T-helper 1 cell treated with Interleukin-12 subunit alpha and Interleukin-12 subunit beta and Interleukin-4 antibody, amounts not matched to agents 30 ng/mL and 1 ng/mL, for 36 hours (primary cell): ENCODE measurements around the gene TNFSF9. TPM values are rescaled to one million over a fixed set of nuclear protein-coding genes. Genes with fewer than 3 reads are reported as not detected.

ENCODE experiments used
- intact Hi-C: fragments of 100-400 bp; cut with micrococcal nuclease; formaldehyde crosslinking; loops from one replicate; pipeline ENCODE4 v1.15.1; 2024
- total RNA-seq: library from RNA; stranded (reverse); gene quantifications from 2 replicates; pipeline ENCODE4 v1.2.3, GENCODE V29; 2022

The TNFSF9 gene
- 5.8 TPM in 2 replicates for total RNA-seq

- intact Hi-C loops, result loop anchor here (2.0 to 5.0 kb wide), 3 partner anchors 14 to 332 kb away; partner anchors contain the start of gene SH2D3A
These were observed at the start of gene TNFSF9 for GRCh38 chr19:6530386-6531162. Gene TNFSF9, plus strand, starts transcription at chr19:6531026. Its CDS starts 11 bp downstream, at chr19:6531037.

- intact Hi-C loops, result loop anchor here (1.0 kb wide), 5 partner anchors 21 to 120 kb away; partner anchors contain the start of gene CLPP
These were observed 49.1 kb upstream of the TNFSF9 start, which contains the start of gene DENND1C for GRCh38 chr19:6481541-6482342. Gene DENND1C, minus strand, starts transcription at chr19:6481787. Its CDS starts 92 bp downstream, at chr19:6481695.

DNA sequence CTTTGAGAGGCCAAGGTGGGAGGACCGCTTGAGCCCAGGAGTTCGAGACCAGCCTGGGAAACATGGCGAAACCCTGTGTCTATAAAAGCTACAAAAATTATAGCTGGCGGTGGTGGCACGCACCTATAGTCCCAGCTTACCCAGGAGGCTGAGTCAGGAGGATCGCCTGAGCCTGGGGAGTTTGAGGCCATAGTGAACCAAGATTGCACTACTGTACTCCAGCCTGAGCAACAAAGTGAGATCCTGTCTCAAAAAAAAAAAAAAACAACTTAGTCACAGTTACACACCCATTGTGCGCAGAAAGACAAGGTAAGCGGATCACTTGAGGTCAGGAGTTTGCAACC is 48.5 kb upstream of the TNFSF9 start:
- intact Hi-C loops, result loop anchor here (1.0 kb wide), 2 partner anchors 22 to 121 kb away; partner anchors contain the start of gene CLPP

- intact Hi-C loops, result no loop called here
These were observed 47.6 kb upstream of the TNFSF9 start for GRCh38 chr19:6483235-6483634.

- intact Hi-C loops, result no loop called here
These were observed 46.6 kb upstream of the TNFSF9 start for GRCh38 chr19:6484230-6484629.

DNA sequence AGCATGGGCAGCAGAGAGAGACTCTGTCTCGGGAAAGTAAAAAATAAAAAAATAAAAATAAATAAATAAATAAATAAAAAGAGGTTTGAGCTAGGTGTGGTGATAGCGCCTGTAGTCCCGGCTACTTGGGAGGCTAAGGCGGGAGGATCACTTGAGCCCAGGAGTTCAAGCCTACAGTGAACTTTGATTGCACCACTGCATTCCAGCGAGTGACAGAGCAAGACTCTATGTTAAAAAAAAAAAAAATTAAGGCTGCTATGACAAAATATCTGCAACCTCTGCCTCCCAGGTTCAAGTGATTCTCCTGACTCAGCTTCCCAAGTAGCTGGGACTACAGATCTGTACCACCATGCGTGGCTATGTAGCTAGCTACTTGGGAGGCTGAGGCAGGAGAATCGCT is 46.0 kb upstream of the TNFSF9 start:
- intact Hi-C loops, result no loop called here

- intact Hi-C loops, result loop anchor here (1.0 kb wide), 1 partner anchor 13 kb away; the partner anchor contains the start of gene TUBB4A
These were observed 41.4 kb upstream of the TNFSF9 start for GRCh38 chr19:6489278-6490061.

GRCh38 chr19:6490134-6490533 is 40.7 kb upstream of the TNFSF9 start:
- intact Hi-C loops, result no loop called here

- intact Hi-C loops, result no loop called here
These were observed 38.8 kb upstream of the TNFSF9 start for GRCh38 chr19:6491802-6492592.

DNA sequence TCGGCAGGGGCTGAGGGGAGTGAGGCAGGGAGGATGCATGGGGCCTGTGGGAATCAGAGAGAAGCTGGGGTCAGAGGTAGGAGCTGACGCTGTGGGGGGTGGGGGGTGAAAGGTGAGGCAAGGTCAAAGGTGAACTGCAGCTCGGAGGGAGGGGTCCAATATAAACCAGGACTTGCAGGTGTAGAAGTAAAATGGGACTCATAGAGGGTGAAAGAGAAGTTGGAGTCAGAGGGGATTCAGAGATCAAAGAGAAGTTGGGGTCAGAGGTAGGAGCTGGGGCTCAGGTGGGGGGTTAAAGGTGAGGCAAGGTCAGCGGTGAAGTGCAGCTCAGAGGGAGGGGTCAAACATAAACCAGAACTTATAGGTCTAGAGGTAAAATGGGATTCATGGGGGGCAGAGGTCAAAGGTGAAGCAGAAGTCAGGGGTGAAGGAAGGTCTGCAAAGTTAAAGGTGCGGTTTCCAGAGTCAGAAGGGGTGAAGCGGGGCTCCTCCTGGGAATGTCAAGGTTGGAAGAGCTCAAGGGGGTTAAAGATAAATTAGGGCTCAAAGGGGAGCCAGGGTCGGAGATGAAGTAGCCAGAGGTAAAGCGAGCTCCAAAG is 36.3 kb upstream of the TNFSF9 start:
- intact Hi-C loops, result no loop called here

DNA sequence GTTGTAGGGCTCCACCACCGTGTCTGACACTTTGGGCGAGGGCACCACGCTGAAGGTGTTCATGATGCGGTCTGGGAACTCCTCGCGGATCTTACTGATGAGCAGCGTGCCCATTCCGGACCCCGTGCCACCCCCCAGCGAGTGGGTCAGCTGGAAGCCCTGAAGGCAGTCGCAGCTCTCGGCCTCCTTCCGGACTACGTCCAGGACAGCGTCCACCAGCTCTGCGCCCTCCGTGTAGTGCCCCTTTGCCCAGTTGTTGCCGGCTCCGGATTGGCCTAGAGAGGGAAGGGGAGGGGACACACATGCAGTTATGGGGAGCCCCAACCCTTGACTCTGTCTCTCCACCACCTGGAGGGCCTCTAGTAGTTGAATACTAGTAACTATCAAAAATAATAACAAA is 34.9 kb upstream of the TNFSF9 start:
- intact Hi-C loops, result no loop called here

DNA sequence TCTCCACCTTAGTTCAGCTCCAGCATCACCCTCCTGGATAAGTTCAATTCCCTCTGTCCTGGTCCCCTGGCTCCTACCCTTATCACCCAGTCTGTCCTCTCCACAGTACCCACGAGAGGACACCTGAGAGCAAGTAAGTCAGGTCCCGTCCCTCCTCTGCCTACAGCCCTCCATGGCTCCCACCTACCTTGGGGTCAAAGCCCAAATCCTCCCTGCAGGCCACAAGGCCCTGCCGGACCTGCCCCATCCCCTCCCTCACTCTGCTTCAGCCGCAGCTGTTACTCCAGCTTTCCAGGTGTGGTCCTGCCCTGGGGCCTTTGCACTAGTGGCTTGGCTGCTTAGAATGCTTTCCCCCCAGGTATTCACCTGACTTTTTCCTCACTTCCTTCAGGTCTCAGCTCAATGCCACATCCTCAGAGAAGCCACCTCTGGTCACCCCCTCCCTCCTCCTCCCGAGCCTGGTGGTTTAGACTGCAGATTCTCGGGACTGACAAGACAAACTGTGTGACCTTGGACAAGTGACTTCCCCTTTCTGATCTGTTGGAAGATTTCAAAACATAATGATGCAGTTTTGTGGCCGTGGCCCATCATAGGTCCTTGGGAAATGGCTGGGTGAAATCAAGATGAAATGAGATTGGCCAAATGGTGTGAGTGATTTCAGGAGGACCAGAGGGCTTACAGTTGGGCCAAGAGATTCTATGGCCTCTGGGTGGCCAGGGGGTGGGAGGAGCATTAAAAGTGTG is 32.4 kb upstream of the TNFSF9 start:
- intact Hi-C loops, result no loop called here

- intact Hi-C loops, result no loop called here
These were observed 31.6 kb upstream of the TNFSF9 start for GRCh38 chr19:6499052-6499790.

DNA sequence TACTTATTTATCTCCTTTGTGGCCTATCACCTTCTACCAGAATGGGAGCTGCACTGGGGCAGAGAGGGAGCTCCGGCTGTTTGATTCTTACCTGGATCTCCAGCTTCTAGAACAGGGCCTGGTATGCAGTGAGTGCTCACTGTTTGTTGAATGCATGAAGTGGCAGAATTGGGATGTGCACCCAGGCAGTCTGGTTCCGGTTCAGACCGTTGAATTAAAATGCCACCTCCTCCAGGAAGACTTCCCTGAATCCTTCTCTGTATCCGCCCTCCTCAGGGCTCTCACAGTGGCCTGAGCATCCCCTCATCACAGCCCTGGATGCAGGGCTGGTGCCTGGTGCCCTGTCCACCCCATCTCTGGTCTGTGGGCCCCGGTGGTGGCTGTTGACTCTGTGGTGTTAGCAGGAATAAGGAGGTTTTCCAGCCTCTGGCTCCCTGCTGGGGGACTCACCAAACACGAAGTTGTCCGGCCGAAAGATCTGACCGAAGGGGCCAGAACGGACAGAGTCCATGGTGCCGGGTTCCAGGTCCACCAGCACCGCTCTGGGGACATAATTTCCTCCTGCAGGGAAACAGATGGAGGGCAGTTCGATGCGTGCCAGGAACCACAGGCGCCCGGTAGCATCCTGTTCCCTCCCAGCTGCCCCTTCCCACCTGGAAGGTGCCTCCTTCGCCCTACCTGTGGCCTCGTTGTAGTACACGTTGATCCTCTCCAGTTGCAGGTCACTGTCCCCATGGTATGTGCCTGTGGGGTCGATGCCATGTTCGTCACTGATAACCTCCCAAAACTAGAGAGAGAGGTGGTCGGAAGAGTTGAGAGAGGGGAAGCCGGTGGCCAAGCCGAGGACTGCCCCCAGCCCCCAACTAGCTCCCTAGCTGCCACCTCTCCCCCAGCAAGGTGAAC is 29.7 kb upstream of the TNFSF9 start:
- intact Hi-C loops, result no loop called here

- intact Hi-C loops, result loop anchor here (1.0 kb wide), 1 partner anchor 13 kb away; no protein-coding TSS in a partner anchor
These were observed 28.8 kb upstream of the TNFSF9 start, which contains the start of gene TUBB4A for GRCh38 chr19:6501740-6502648. Gene TUBB4A, minus strand, starts transcription at chr19:6502309. Its CDS starts 97 bp downstream, at chr19:6502212.
